Inflammatory macrophage treated with lipopolysaccharide for 1 hour (primary cell): ENCODE results near the gene EPN2.

Experiments
- DNase-seq, 2 donors: peaks; one replicate each; pipeline ENCODE4 v3.0.0-alpha.2; 2020 to 2022

The EPN2 gene

GRCh38 chr17:19332371-19333131, 95.4 kb downstream of the EPN2 start:
- DNase-seq: peak in 1 of 2 donors; percentile 3

- DNase-seq: no peak
Measured at GRCh38 chr17:19333132-19333440, 95.9 kb downstream of the EPN2 start.

GRCh38 chr17:19333736-19334290, 96.6 kb downstream of the EPN2 start:
- no peak for DNase-seq

- DNase-seq: no peak
Measured at GRCh38 chr17:19334331-19334730, 97.2 kb downstream of the EPN2 start.

- no peak for DNase-seq
Measured at GRCh38 chr17:19335951-19336631, 98.9 kb downstream of the EPN2 start.

GRCh38 chr17:19336938-19337711, 100.0 kb downstream of the EPN2 start:
- DNase-seq: no peak

- no peak for DNase-seq
Measured at GRCh38 chr17:19337712-19338023, 100.5 kb downstream of the EPN2 start.

- DNase-seq: peak; percentile 38 to 82
Measured at GRCh38 chr17:19338031-19338990, 101.1 kb downstream of the EPN2 start.

- DNase-seq: no peak
Measured at GRCh38 chr17:19339341-19339815, 102.2 kb downstream of the EPN2 start.

GRCh38 chr17:19341211-19341631, 104.1 kb downstream of the EPN2 start:
- no peak for DNase-seq

- no peak for DNase-seq
Measured at GRCh38 chr17:19341641-19342610, 104.8 kb downstream of the EPN2 start.

- no peak for DNase-seq
Measured at GRCh38 chr17:19342611-19343255, 105.6 kb downstream of the EPN2 start.

GRCh38 chr17:19343256-19343630, 106.1 kb downstream of the EPN2 start:
- DNase-seq: no peak

GRCh38 chr17:19343671-19344151, 106.5 kb downstream of the EPN2 start:
- DNase-seq: no peak

GRCh38 chr17:19344311-19345066, 107.3 kb downstream of the EPN2 start:
- DNase-seq: no peak

GRCh38 chr17:19345067-19345460, 107.9 kb downstream of the EPN2 start:
- no peak for DNase-seq

- DNase-seq: no peak
Measured at GRCh38 chr17:19345486-19346350, 108.6 kb downstream of the EPN2 start.
